Stimulated activated CD8-positive, alpha-beta memory T cell treated with anti-CD3 and anti-CD28 coated beads, Interleukin-2, amount 100 ng/mL, for 1 hour (primary cell): ENCODE results near the gene PLPP2.

Source experiments
- DNase-seq, 2 donors: peaks; one replicate each; pipeline ENCODE4 v3.0.0-alpha.2; 2020; ENCODE audit warnings: low read depth in 2 of 2

The PLPP2 gene

GRCh38 chr19:315811-316210, 24.6 kb upstream of the PLPP2 start:
- DNase-seq: no peak

GRCh38 chr19:313988-314815, 23.0 kb upstream of the PLPP2 start:
- no peak for DNase-seq

DNA sequence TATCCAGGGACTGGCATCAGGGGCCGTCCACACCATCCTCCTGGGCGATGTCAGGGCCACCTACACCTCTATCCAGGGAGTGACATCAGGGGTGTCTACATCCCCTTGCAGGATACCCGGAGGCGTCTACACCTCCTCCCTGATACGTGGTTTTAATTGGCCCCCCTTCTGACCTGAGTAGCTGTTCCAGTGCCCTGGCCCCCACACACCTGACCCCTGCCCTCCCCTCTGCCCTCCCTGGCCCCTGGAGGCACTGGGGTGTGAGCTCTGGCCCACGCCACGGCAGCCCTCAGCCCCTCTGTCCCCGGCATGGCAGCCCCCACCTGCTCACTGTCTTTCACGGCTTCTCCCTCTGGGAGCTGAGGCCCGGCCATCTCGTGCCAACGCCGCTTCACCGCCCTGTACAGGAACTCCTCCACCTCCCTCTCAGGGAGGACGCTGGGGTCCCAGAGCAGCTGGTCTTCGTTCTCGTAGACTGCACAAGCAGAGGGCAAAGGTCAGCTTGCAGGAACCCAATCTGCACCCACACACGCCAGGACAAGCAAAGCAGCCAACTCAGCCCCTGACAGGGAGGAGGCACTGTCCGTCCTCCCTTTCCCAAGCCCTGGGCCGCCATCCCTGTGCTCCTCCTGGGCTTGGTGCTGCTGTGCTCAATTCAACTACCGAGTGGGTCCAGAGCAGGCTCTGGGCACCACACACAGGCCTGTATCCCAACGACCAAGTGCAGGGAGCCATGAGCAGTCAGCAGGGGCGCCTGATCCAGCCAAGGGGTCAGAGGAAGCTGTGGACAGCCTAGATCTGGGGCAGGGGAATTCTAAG, 22.2 kb upstream of the PLPP2 start:
- DNase-seq: no peak

DNA sequence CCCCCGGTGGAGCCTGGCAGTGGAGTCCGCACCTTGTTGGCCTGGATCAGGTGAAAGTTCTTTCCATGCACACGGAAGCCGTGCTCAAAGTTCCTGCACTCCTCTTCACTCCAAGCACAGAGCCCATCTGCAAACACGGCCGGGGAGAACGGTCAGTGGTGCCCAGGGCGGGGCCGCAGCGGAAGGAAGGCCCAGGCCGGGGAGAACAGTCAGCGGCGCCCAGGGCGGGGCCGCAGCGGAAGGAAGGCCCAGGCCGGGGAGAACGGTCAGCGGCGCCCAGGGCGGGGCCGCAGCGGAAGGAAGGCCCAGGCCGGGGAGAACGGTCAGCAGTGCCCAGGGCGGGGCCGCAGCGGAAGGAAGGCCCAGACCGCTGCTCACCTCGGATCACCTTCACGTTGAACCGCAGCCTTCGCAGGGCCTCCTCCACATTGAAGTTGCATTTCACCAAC, 20.6 kb upstream of the PLPP2 start:
- no peak for DNase-seq

DNA sequence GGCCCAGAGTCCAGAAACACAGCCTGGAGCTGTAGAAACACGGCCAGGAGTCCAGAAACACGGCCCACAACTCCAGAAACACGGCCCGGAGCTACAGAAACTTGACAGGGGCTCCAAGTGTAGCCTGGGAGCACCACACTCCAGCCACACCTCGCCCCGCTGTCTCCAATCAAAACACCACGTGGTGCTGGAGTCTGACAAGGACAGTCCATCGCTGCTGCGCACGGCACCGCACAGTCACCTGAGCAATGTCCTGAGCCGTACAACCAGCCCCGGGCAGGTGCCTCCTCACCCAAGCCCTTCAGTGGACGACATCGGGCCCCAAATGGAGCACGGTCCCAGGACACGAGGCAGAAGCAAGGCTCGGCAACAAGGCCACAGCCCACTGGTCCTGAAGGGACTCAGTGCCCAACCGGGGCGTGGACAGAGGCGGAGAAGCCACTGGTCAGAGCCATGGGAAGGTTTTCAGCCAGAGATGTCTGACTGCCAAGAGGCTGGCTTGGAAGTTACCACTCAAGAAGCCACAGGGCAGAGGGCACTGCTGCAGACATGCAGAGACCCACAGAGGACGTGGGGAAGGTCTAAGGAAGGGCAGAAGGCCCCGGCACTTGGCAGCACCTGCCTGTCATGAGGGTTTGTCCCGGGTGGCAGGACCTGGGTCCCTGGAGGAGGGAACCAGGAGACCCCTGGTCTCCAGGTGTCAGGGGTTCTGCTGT, 19.7 kb upstream of the PLPP2 start:
- no peak for DNase-seq

- no peak for DNase-seq
These were observed 19.0 kb upstream of the PLPP2 start for GRCh38 chr19:310141-310651.

- no peak for DNase-seq
These were observed 18.0 kb upstream of the PLPP2 start for GRCh38 chr19:309206-309565.

DNA sequence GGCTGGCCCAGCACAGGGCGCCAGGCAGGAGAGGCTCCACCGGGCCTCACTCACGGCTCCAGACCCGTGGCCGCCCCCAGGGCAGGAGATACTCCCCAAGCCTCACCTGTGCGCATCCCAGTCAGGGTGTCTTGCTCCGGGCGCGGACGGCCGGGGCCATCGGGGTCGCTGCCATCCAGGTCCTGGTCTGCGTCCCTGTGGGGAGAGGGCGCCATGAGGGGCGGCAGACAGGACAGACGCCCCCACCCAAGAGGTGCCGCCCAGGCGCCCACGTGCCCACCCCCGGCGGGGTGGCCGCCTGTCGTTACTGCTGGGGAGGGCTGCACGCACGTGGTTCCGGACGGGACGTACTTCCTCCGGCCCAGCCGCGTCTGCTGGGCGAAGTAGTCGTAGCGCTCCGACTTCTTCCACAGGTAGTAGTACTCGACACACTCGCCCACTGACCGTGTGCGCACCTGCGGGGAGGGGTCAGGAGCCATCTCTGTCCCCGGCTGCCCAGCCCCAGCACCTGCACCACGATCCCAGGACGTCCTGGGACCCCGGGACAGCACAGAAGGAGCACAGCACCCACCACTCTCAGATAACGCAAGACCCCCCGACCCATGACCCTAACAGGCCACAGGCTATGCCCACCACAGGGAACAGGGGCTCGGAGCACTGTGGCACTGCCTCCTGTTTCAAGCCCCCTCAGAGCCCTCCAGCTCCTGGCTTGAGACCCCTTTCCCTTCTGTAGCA, 17.4 kb upstream of the PLPP2 start:
- DNase-seq: no peak

GRCh38 chr19:307793-308420, 16.7 kb upstream of the PLPP2 start:
- no peak for DNase-seq

DNA sequence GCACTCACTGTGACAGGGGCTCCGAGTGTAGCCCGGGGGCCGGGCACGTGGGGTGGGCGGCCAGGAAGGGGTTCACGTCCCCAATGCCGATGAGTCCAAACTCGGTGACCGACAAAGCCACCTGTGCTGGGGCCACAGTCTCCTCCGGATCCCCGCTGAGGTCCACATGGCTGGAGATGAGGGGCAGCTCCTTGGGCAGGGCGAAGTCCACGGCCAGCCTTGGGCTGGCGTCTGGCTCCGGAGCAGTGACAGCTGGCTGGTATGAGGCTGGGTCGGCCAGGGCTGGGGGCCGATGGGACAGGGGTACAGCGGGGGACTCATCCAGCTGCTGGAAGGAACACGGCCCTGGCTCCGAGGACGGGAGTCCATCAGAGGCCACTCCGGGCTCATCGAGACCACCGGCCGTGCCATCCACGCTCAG, 15.9 kb upstream of the PLPP2 start:
- no peak for DNase-seq

DNA sequence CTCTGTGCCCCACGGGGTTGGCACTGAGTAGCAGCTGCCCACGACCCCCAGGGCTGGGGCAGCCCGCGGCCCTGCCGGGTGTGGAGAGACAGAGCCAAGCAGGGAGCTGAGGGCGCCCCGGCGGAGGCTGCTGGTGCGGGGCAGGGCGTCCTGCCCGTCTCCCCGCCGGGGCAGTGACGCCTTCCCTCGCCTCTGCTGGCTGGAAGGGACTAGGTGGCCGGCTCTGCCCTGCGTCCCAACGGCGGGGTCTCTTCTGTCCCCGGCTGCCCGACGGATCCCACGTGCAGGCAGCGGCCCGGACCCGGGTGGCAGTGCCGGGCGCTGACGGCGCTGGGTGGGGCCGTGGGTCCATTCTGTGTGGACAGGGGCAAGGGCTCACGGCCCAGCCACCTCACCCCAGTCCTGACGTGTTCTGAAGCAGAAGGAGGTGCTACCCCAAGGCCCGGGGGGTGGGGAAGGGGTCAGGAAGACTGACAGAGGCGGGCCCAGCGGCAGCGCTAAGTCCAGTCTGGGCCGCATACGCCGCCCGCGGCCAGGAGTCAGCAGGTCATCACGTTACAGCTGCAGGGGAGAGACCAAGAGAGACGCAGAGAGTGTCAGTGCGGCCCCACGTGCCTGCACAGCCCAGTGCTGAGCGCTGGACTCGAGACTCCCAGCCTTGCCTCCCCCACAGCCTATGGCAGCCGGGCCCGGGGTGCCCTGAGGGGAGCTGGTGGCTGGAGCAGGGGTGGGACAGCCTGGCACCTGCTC, 15.1 kb upstream of the PLPP2 start:
- DNase-seq: no peak

- DNase-seq: no peak
These were observed 14.3 kb upstream of the PLPP2 start for GRCh38 chr19:305240-306150.

DNA sequence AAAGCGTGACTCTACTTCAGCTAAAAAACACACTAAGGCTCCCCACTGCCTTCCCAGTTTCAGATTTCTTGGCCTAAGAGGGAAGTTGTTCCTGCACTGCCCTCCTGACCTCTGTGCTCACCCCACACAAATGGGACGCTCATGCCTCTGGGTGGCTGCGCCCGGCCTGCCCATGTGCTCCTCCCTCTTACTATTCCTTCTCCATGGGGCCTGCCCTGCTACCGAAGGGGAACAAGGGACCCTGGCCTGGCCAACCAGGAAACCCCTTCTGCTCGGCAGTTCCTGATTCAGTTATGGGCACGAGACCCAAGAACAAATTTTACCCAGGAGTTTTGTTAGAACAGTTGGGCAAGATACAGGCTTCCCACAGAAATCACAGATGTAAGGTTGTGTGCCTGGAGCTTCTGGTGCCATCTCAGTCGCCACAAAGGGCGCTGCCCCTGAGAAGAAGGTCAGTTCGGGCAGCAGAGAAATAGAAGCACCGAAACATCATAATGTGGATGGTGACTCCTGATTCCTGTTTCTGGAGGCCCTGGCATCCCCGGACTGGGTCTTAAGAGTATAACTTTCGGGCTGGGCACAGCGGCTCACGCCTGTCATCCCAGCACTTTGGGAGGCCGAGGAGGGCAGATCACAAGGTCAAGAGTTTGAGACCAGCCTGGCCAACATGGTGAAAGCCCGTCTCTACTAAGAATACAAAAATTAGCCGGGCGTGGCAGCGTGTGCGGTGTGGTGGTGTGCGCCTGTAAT, 5.4 kb upstream of the PLPP2 start:
- DNase-seq: no peak

DNA sequence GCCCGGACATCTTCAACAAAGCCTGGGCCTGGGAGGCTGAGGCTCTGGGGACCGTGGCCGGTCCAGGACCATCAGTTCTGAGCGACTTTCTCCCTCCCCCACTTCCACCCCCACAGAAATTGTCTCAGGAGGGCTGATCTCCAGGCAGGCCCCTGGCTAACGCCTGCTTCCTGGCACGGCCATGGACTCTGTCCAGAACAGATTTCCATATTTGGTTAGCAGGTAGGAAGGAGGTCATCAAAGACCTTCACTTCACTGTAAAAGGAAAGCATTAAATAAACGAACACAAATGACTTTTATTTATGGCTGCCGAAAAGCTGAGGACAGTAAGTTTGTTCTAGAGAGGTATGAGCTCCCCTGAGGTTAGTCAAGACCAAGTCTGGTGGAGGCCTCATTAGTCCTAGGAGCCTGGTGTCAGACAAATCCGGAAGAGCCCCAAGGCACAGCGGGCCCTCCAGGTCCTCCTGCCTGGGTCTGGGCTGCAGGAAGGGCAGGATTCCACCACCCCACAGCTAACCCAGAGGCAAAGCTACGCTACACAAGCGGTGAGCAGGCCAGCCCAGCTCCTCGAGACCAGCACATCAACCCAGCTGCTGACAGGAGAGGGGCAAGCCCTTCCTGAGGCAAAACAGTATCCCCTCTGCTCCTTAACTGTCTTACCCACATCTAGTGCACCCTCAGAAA, 4.6 kb upstream of the PLPP2 start:
- DNase-seq: no peak

GRCh38 chr19:294946-295686, 3.9 kb upstream of the PLPP2 start:
- DNase-seq: no peak

GRCh38 chr19:294341-294945, 3.2 kb upstream of the PLPP2 start:
- no peak for DNase-seq
